ENCODE results near the gene NDUFA8.
A peak's percentile ranks its signal among the peaks of the same experiment; 100 is the strongest.

The NDUFA8 gene

GRCh38 chr9:122183501-122183900 is 23.9 kb upstream of the NDUFA8 start:
- DNase-seq, result no peak

- DNase-seq, result peak; percentile 79
These were observed 21.1 kb upstream of the NDUFA8 start for GRCh38 chr9:122180633-122181032.

GRCh38 chr9:122179690-122180074 is 20.1 kb upstream of the NDUFA8 start:
- no peak for DNase-seq

GRCh38 chr9:122179054-122179689 is 19.6 kb upstream of the NDUFA8 start:
- DNase-seq, result no peak

DNA sequence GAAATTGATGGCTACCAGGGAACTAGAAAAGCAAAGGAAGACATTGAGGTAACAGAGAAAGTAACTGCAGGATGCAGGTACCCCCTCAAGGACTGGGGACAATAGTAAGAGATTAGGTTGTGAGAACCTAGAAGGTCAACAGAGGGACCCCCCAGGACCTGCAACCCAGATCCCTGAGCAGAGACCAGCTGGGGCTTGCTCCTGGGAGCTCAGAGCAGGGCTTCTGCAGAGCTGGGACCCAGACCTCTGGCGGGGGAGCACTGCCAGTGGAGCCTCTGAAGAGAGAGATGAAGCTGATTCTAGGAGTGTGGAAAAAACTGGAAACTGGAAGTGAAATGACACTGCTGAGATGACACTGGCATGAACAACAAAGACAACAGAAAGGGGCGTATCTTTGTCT is 17.3 kb upstream of the NDUFA8 start:
- DNase-seq, result no peak

DNA sequence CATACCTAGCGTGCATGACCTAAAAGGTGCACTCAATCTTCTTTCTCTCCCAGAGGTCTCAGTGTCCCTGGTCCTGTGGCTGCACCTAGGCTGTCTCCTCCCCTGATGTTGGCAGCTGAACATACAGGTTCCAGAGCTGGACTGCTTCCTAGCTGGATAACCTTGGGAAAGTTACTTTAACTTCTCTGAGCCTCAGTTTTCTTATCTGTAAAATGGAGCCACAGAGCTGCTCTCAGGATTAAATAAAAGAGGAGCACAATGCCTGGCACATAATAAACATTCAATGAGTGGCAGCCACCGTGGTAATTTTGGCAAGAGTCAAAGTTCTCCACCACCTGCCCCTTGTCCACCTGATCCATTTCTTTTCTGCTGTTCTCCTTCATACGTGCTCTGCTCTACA is 14.1 kb upstream of the NDUFA8 start:
- DNase-seq, result no peak

DNA sequence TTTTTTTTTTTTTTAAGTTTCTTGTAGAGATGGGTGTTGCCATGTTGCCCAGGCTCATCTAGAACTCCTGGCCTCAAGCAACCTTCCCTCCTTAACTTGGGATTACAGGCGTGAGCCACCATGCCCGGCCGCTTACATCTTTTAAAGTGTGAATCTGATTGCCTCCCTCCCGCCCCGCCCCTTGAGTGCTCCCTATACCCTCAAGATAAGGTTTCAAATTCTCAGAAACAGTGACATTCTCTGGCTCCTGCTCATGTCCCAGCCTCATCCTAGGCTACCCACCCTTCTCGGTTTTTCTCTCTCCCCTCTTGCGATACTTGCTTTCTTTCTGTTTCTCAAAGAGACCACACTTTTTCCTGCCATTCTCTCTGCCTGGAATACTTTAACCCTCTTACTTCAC is 12.6 kb upstream of the NDUFA8 start:
- DNase-seq, result no peak

- no peak for DNase-seq
These were observed 8.8 kb upstream of the NDUFA8 start for GRCh38 chr9:122168356-122168755.

- no peak for DNase-seq
These were observed 4.7 kb upstream of the NDUFA8 start for GRCh38 chr9:122164286-122164685.

GRCh38 chr9:122162415-122162814 is 2.8 kb upstream of the NDUFA8 start:
- no peak for DNase-seq

- no peak for DNase-seq
These were observed 307 bp upstream of the NDUFA8 start for GRCh38 chr9:122159925-122160246.

DNA sequence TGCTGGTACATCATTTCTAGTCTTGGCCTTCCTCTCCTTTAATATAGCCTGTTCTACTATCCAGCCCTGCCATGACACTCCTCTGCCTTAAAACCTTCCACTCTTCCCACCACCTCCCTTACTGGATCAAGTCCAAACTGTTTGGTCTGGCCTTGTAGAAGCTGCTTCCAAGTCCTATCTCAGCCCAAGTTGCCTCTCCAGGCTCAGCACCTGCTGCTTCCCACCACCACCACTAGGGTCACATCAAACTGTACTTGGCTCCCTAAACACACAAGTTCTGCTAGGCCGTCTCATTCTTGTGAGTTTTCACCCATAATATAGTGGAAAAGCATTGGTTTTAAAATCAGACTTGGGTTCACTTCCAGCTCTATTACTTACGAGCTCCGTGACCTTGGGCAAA is 1.4 kb downstream of the NDUFA8 start:
- DNase-seq, result no peak

DNA sequence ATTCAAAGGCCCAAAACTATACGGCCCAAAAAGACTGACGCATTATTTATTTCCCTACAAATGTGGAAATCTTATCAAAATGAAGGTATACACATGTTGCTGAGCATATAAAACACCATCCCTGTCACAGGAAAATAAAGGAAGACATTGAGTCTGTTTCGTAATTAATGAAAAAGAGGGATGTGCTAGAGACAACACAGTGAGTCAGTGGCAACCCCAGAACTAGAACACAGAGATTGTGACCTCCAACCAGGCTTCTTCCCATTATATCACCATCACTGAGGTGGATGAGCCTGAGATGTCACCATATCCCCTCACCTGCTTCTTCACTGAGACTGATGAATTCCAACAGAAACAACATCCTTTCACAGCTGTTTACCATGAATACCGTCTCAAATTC is 3.8 kb downstream of the NDUFA8 start:
- no peak for DNase-seq

DNA sequence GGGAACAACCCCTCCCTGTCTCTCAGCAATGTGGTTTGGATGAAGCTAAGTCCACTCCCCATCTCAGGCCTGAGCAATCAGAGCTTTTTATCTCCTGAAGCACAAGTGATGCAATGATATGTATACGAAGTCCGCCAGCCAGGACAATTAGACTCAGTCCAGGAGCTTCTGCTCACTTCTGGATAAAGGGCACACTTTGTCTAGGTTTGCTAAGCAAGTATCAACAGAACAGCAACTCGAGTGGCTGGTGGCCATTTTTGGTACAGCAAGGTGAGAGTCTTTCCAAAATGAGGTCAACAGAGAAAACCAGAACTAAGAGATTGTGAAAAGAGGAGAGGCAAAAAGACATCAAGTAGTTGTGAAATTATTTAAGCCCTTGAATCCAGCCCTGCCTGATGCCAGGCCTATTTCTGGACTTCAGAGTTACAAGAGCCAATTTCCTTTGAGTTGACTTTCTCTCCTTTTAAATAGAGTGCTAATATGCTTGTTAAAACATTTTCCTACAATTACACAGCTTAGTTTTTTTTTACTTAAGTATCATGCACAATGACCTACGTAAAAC is 8.2 kb downstream of the NDUFA8 start:
- DNase-seq, result no peak

GRCh38 chr9:122145592-122145863 is 14.1 kb downstream of the NDUFA8 start:
- no peak for DNase-seq

DNA sequence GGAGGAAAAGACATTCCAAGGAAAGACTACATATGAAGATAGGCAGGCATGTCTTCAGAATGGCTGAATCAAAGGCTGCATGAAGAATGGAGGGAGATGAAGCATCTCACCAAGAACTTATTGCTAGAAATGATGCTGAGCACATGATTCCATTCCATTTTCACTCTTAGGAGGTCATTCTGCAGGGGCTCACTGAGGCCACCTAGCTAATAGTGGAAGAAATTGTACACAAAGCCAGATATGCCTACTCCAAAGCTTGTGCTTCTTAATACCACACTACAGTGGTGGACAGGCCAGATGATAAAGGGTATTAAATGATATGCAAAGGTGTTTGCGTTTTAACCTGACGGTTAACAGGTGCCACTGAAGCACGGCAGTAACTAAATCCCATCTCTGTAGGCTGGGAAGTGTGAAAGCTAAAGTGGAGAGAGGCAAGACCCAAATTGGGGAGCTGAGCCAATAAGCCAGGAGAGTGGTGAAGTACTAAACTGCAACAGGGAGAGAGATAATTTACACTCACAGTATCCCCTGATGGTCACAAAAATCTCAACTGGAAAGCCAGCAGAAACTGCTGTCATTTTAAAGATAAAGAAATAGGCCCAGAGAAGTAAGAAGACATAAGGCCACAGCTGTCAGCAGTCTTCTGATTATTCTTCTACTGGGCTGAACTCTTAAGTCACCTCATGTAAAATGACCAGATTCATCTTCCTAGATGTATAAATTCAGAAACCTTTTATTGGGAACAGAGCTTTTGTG is 14.6 kb downstream of the NDUFA8 start:
- no peak for DNase-seq

DNA sequence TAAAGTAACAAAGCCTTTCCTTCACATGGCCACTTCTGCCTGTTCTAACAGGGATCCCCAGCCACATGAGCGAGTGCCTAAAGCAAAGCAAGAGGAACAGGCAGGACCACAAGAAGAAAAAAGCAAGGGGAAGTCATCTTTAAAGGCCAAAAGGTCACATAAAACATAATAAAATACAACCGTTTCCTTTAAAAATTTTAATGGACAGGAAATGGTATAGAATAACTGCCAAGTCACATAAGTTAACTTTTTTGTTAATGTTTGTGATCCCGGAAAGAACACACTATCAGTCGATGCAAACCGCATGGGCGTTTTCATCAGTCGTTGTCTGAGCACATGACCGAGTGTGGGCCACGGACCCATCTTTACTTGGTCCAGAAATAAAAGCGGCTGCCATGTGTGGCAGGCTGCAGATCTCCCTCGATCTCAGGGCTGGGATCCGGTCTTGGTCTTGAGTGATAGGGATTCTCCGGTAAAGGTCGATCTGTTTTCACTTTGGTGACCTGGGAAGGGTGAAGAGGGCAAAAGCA is 15.6 kb downstream of the NDUFA8 start:
- no peak for DNase-seq

GRCh38 chr9:122143296-122143695 is 16.3 kb downstream of the NDUFA8 start:
- no peak for DNase-seq

DNA sequence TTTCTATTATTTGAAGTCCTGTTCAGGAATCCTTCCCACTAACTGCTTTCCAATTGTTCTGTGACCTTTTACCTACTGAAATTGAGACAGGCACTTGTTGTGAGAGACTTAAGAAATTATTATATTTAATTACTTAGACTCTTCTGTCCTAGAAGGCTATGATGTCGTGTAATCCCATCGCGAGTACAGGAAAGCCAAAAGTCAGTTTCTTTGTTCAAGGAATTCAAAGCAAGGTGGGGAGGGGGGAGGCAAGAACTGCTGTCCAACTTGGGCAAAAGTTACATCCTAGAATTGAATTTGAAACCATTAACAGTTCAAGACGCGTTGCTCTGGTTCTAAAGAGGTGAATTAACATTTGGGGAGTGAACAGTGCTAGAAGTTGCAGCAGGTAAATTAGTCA is 17.9 kb downstream of the NDUFA8 start:
- no peak for DNase-seq

- no peak for DNase-seq
These were observed 19.0 kb downstream of the NDUFA8 start for GRCh38 chr9:122140368-122141193.

DNA sequence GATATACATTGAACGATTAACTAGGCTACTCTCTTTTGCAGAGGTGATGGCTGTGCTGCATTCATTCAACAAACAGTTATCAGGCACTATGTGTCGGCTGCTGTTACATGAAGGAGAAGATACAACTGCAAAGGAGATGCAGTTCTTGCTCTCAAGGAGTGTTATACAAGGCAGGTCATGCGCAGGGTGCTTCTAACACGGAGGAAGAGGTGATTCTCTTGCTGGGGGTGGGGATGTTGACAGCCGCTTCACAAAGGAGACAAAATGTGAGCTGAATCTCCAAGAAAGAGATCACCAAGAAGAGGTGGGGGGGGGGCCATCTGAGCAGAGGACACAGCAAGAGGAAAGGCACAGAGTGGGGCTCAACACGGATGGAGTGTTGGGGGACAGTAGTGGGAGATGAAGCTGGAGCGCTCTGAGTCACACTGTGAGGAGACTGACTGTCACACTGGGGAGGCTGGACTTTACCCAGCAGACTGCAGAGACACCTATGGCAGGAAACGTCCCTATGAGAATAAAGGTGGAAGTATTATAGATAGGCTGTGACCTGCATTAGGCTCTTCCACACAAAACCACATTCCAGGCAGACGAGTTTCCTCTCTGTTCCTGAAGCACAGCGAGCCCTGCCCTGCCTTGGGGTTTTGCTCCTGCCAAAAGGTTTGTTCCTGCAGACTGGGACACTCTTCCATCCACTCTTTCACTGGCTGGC is 20.9 kb downstream of the NDUFA8 start:
- no peak for DNase-seq

DNA sequence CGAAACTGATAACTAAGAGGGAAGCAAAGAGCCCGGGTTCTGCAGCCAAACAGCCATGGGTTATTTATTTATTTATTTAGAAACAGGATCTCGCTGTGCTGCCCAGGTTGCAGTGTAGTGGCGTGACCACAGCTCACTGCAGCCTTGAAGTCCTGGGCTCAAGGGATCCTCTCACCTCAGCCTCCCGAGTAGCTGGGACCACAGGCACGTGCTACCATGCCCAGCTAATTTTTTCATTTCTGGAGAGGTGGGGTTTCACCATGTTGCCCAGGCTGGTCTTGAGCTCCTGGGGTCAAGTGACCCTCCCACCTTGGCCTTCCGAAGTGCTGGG is 24.1 kb downstream of the NDUFA8 start:
- DNase-seq, result no peak

- DNase-seq, result no peak
These were observed 24.6 kb downstream of the NDUFA8 start for GRCh38 chr9:122134822-122135528.
